ENCODE data around the gene LHX5. TPM values are rescaled to one million over a fixed set of nuclear protein-coding genes. Genes with fewer than 3 reads are reported as not detected.

LHX5 gene
- total RNA-seq, 1 experiment from 2014 or later: not detected

DNA sequence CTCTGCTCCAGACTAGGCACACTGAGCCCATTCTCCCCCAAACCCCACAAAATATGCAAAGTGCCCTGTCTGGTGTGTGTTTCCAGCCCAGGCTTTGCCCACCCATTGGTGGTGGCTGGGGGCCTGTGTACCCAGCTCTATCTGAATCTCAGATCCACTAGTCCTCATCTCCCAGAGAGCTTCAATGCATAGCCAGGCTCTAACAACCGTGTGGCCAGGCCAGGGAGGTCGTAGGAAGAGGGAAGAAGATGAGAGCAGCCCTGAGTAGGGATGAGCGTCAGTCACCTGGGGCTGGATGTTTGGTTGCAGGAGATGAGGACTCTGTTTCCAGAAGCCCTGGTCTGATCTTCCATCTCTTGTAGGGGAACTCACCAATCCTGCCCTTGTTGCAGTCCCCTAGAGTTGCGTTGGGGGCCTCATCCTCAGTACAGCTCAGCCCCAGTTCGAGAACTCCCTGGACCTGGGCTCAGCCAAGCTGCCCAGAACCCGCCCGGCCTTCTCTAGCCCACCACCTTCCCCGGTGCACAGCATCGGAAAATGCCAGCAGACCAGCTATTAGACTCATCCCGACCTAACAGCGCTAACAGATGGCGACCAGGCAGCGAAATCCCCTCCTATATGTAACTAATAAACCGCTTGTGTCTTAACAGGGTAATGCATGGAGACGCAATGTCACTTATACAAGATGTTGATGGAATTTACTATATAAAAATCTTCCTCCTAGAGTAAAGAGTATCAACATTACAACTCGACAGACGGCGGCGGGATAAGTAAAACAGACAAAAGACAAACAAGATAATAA is 3.2 kb upstream of the LHX5 start:
- CTCF ChIA-PET: interaction anchor here (0.5 to 1.9 kb wide), 3 partner anchors 13 to 451 kb away, joined by 3 to 12 read pairs (median 4); no protein-coding TSS in a partner anchor
- H3K27ac Mint-ChIP-seq (ENCODE audit: low read depth, unreplicated experiment): no peak overlapping the region
- no peak overlapping the region for H3K4me3 Mint-ChIP-seq (ENCODE audit: unreplicated experiment)
- no TSS peak for BruUV-seq (replicated peaks)
- POLR2A ChIA-PET: interaction anchor here (0.6 kb wide), 1 partner anchor 150 kb away, joined by 3 read pairs; no protein-coding TSS in a partner anchor
- no peaks in the 10 kb centered on the region for H3K36me3 Mint-ChIP-seq (ENCODE audit: insufficient read depth, unreplicated experiment)
- intact Hi-C loops (cut with micrococcal nuclease): no loop called here
- TF ChIP-seq, protein P1, sequence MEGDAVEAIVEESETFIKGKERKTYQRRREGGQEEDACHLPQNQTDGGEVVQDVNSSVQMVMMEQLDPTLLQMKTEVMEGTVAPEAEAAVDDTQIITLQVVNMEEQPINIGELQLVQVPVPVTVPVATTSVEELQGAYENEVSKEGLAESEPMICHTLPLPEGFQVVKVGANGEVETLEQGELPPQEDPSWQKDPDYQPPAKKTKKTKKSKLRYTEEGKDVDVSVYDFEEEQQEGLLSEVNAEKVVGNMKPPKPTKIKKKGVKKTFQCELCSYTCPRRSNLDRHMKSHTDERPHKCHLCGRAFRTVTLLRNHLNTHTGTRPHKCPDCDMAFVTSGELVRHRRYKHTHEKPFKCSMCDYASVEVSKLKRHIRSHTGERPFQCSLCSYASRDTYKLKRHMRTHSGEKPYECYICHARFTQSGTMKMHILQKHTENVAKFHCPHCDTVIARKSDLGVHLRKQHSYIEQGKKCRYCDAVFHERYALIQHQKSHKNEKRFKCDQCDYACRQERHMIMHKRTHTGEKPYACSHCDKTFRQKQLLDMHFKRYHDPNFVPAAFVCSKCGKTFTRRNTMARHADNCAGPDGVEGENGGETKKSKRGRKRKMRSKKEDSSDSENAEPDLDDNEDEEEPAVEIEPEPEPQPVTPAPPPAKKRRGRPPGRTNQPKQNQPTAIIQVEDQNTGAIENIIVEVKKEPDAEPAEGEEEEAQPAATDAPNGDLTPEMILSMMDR (IDR thresholded peaks at IDR 0.05; ENCODE audit: unreplicated experiment): no peak
- H3K27me3 Mint-ChIP-seq (ENCODE audit: insufficient read depth, unreplicated experiment): peaks cover 93% of the 10 kb centered on the region
- peaks cover 6% of the 10 kb centered on the region for H3K4me1 Mint-ChIP-seq (ENCODE audit: insufficient read depth, unreplicated experiment)
- peaks cover 8% of the 10 kb centered on the region for H3K9me3 Mint-ChIP-seq (ENCODE audit: unreplicated experiment)
- no peak for DNase-seq (ENCODE audit: unreplicated experiment)

DNA sequence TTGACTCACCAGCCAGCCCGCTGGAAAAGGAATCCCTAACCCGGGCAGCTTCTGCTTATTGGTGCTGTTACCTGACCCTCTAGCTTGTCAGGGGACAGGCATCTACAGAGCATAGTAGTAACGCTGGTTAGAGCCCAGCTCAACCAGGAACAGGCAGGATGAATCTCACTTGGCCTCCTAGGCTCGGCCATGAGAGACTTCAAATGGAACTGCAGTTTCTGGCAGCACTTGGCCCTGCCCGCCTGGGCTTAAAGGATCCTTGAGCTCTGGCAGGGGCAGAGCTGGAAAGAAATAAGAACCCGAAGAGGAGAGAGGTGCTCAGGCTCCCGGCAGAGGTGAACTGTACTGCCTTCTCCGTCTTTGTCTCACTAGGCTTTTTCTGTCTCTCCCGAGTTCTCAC is 2.3 kb upstream of the LHX5 start:
- POLR2A ChIA-PET: no interaction called here
- H3K4me1 Mint-ChIP-seq (ENCODE audit: insufficient read depth, unreplicated experiment): peaks cover 6% of the 10 kb centered on the region
- intact Hi-C loops (cut with micrococcal nuclease): no loop called here
- TF ChIP-seq, protein P1 (IDR thresholded peaks at IDR 0.05; ENCODE audit: unreplicated experiment): no peak
- H3K27me3 Mint-ChIP-seq (ENCODE audit: insufficient read depth, unreplicated experiment): peaks cover 93% of the 10 kb centered on the region
- no peak overlapping the region for H3K27ac Mint-ChIP-seq (ENCODE audit: low read depth, unreplicated experiment)
- DNase-seq (ENCODE audit: unreplicated experiment): no peak
- peaks cover 1% of the 10 kb centered on the region for H3K9me3 Mint-ChIP-seq (ENCODE audit: unreplicated experiment)
- H3K4me3 Mint-ChIP-seq (ENCODE audit: unreplicated experiment): no peak overlapping the region
- CTCF ChIA-PET: interaction anchor here (0.7 to 1.9 kb wide), 2 partner anchors 12 to 405 kb away, joined by 3 to 12 read pairs; no protein-coding TSS in a partner anchor
- H3K36me3 Mint-ChIP-seq (ENCODE audit: insufficient read depth, unreplicated experiment): no peaks in the 10 kb centered on the region
- BruUV-seq (replicated peaks): no TSS peak

DNA sequence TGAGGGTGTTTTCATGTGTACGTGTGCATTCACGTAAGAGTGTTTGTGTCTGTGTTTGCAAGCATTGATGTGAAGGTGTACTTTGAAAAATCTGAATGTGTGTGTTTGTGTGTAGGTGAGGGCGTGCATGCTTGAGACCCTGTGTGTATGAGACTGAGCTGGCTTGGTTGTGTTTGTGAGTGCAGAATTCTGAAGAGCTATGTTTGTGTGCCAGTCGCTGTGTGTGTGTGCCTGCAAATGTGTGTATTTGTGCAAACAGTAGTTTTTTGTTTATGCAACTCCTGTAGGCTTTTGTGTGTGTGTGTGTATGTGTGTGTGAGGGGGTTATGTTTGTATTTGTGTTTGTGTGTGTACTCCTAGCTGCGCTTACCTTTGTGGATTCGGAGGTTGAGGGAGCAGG is 1.7 kb upstream of the LHX5 start:
- intact Hi-C loops (cut with micrococcal nuclease): no loop called here
- no peaks in the 10 kb centered on the region for H3K36me3 Mint-ChIP-seq (ENCODE audit: insufficient read depth, unreplicated experiment)
- H3K9me3 Mint-ChIP-seq (ENCODE audit: unreplicated experiment): no peaks in the 10 kb centered on the region
- ChIA-PET POLR2A (no interaction called here), CTCF (interaction anchor here (1.9 kb wide), 1 partner anchor 12 kb away, joined by 12 read pairs; no protein-coding TSS in a partner anchor)
- no peak for DNase-seq (ENCODE audit: unreplicated experiment)
- peaks cover 93% of the 10 kb centered on the region for H3K27me3 Mint-ChIP-seq (ENCODE audit: insufficient read depth, unreplicated experiment)
- H3K4me1 Mint-ChIP-seq (ENCODE audit: insufficient read depth, unreplicated experiment): peaks cover 6% of the 10 kb centered on the region
- no TSS peak for BruUV-seq (replicated peaks)
- H3K27ac Mint-ChIP-seq (ENCODE audit: low read depth, unreplicated experiment): no peak overlapping the region
- TF ChIP-seq, protein P1 (IDR thresholded peaks at IDR 0.05; ENCODE audit: unreplicated experiment): no peak
- no peak overlapping the region for H3K4me3 Mint-ChIP-seq (ENCODE audit: unreplicated experiment)

DNA sequence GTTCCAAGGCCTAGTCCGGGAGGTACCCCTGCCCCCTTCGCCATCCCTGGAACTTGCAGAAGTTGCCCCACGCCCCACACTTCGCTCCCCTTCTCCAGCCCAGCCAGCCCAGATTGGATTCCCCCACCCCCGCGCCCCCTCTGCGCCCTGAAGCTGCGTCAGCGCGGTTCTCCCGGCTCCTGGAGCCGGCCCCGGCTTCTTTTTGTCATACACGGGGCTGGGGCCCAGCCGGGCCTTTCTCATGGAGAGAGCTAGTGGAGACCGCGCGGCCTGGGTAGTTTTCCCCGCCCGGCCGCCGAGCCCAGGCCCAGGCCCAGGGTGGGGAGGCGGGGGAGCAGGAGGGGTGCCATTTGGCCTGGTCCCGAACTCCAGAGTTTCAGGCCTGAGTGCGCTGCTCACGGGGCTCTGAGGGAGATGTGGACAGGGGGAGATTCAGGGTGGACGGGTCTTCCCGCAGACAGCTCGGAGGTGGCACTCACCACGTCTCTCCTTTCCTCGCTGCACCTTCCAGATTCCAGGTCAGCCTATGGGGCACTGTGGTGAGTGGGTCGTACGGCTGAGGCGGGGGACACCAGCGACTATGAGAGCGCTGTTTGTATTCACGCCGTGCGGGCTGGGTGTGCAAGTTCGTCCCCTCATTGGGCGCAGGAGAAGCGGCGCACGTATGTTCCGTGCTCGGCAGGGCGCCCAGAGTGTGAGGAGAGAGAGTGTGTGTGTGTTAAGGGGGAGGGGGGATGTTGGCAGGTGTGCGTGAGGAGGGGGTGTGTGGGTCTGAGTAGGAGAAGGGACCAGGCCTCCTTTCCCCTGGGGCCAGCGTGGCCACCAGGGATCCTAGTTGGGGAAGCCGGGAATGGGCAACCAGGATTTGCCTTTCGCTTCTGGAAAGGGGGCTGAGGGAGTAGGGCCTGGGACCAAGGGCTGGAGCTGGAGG is 785 bp upstream of the LHX5 start:
- POLR2A ChIA-PET: no interaction called here
- peaks cover 93% of the 10 kb centered on the region for H3K27me3 Mint-ChIP-seq (ENCODE audit: insufficient read depth, unreplicated experiment)
- no TSS peak for BruUV-seq (replicated peaks)
- intact Hi-C loops (cut with micrococcal nuclease): no loop called here
- CTCF ChIA-PET: interaction anchor here (0.6 to 1.9 kb wide), 2 partner anchors 11 to 1031 kb away, joined by 3 to 12 read pairs; no protein-coding TSS in a partner anchor
- TF ChIP-seq, protein P1 (IDR thresholded peaks at IDR 0.05; ENCODE audit: unreplicated experiment): no peak
- H3K4me3 Mint-ChIP-seq (ENCODE audit: unreplicated experiment): no peak overlapping the region
- peaks cover 6% of the 10 kb centered on the region for H3K4me1 Mint-ChIP-seq (ENCODE audit: insufficient read depth, unreplicated experiment)
- DNase-seq (ENCODE audit: unreplicated experiment): no peak
- no peak overlapping the region for H3K27ac Mint-ChIP-seq (ENCODE audit: low read depth, unreplicated experiment)
- no peaks in the 10 kb centered on the region for H3K36me3 Mint-ChIP-seq (ENCODE audit: insufficient read depth, unreplicated experiment)
- no peaks in the 10 kb centered on the region for H3K9me3 Mint-ChIP-seq (ENCODE audit: unreplicated experiment)

Measured in MCF 10A (cell line).